ENCODE results near the gene SEPTIN10. TPM values are rescaled to one million over a fixed set of nuclear protein-coding genes. Genes with fewer than 3 reads are reported as not detected.
"Not testable (repeated sequence)": the region's sequence is repeated elsewhere in the genome, so short reads cannot be mapped to it uniquely, and the experiment has no call there.

SEPTIN10 gene
- total RNA-seq, 2 donors from 2014 or later, result 66.3 to 94.9 TPM

- H3K36me3 ChIP-seq, result no peaks in the 10 kb centered on the region
- TF ChIP-seq, protein P1, sequence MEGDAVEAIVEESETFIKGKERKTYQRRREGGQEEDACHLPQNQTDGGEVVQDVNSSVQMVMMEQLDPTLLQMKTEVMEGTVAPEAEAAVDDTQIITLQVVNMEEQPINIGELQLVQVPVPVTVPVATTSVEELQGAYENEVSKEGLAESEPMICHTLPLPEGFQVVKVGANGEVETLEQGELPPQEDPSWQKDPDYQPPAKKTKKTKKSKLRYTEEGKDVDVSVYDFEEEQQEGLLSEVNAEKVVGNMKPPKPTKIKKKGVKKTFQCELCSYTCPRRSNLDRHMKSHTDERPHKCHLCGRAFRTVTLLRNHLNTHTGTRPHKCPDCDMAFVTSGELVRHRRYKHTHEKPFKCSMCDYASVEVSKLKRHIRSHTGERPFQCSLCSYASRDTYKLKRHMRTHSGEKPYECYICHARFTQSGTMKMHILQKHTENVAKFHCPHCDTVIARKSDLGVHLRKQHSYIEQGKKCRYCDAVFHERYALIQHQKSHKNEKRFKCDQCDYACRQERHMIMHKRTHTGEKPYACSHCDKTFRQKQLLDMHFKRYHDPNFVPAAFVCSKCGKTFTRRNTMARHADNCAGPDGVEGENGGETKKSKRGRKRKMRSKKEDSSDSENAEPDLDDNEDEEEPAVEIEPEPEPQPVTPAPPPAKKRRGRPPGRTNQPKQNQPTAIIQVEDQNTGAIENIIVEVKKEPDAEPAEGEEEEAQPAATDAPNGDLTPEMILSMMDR (IDR thresholded peaks at IDR 0.05), result no peak
- no peak for TF ChIP-seq POLR2AphosphoS5 (IDR thresholded peaks at IDR 0.05)
- TF ChIP-seq POLR2A (IDR thresholded peaks at IDR 0.05), result no peak
- intact Hi-C loops (cut with DNase I), result loop anchor here (5.0 kb wide), 1 partner anchor 70 kb away; the partner anchor contains the start of genes SEPTIN10 and SOWAHC
- 64% methylated on average over 6 of the region's 6 CpGs for WGBS
- no peaks in the 10 kb centered on the region for H3K4me1 ChIP-seq (replicated peaks)
- H3K27ac ChIP-seq, result no peak overlapping the region
- no peak overlapping the region for H3K4me3 ChIP-seq
- H3K9me3 ChIP-seq, result no peaks in the 10 kb centered on the region
- no peak for DNase-seq (ENCODE audit: low spot score)
- no peaks in the 10 kb centered on the region for H3K27me3 ChIP-seq (replicated peaks; ENCODE audit: insufficient read depth)
These were observed 71.4 kb downstream of the SEPTIN10 start for GRCh38 chr2:109542384-109542783.

- Histone ChIP-seq H3K36me3 (no peaks in the 10 kb centered on the region), H3K27me3 (replicated peaks; ENCODE audit: insufficient read depth) (no peaks in the 10 kb centered on the region), H3K27ac (no peak overlapping the region), H3K4me3 (no peak overlapping the region), H3K9me3 (no peaks in the 10 kb centered on the region), H3K4me1 (replicated peaks) (no peaks in the 10 kb centered on the region)
- intact Hi-C loops (cut with DNase I), result no loop called here
- no peak for DNase-seq (ENCODE audit: low spot score)
- WGBS, result 82% methylated on average over 8 of the region's 8 CpGs
- TF ChIP-seq POLR2A (IDR thresholded peaks at IDR 0.05) (no peak), POLR2AphosphoS5 (IDR thresholded peaks at IDR 0.05) (no peak)
- TF ChIP-seq, protein P1 (IDR thresholded peaks at IDR 0.05), result no peak
These were observed 75.2 kb downstream of the SEPTIN10 start for GRCh38 chr2:109538546-109538945.

- no peak for DNase-seq (ENCODE audit: low spot score)
- H3K27ac ChIP-seq, result no peak overlapping the region
- H3K4me1 ChIP-seq (replicated peaks), result no peaks in the 10 kb centered on the region
- no peak overlapping the region for H3K4me3 ChIP-seq
- no peaks in the 10 kb centered on the region for H3K9me3 ChIP-seq
- intact Hi-C loops (cut with DNase I), result no loop called here
- TF ChIP-seq POLR2AphosphoS5 (IDR thresholded peaks at IDR 0.05) (no peak), POLR2A (IDR thresholded peaks at IDR 0.05) (no peak)
- TF ChIP-seq, protein P1 (IDR thresholded peaks at IDR 0.05), result no peak
- WGBS, result 86% methylated on average over 10 of the region's 10 CpGs
- H3K27me3 ChIP-seq (replicated peaks; ENCODE audit: insufficient read depth), result no peaks in the 10 kb centered on the region
- no peaks in the 10 kb centered on the region for H3K36me3 ChIP-seq
These were observed 76.1 kb downstream of the SEPTIN10 start for GRCh38 chr2:109537565-109538222.

DNA sequence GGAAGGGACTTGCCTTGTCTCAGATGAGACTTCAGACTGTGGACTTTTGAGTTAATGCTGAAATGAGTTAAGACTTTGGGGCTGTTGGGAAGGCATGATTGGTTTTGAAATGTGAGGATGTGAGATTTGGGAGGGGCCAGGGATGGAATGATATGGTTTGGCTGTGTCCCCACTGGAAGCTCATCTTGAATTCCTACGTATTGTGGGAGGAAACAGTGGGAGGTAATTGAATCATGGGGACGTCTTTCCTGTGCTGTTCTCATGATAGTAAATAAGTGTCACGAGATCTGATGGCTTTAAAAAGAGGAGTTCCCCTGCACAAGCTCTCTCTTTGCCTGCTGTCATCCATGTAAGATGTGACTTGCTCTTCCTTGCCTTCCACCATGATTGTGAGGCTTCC is 77.2 kb downstream of the SEPTIN10 start:
- intact Hi-C loops (cut with DNase I); H3K4me1 ChIP-seq (replicated peaks); H3K9me3 ChIP-seq; H3K27ac ChIP-seq; H3K36me3 ChIP-seq; H3K4me3 ChIP-seq; H3K27me3 ChIP-seq (replicated peaks; ENCODE audit: insufficient read depth); DNase-seq (ENCODE audit: low spot score): not testable (repeated sequence)
- WGBS, result 50% methylated on average over 3 of the region's 3 CpGs

DNA sequence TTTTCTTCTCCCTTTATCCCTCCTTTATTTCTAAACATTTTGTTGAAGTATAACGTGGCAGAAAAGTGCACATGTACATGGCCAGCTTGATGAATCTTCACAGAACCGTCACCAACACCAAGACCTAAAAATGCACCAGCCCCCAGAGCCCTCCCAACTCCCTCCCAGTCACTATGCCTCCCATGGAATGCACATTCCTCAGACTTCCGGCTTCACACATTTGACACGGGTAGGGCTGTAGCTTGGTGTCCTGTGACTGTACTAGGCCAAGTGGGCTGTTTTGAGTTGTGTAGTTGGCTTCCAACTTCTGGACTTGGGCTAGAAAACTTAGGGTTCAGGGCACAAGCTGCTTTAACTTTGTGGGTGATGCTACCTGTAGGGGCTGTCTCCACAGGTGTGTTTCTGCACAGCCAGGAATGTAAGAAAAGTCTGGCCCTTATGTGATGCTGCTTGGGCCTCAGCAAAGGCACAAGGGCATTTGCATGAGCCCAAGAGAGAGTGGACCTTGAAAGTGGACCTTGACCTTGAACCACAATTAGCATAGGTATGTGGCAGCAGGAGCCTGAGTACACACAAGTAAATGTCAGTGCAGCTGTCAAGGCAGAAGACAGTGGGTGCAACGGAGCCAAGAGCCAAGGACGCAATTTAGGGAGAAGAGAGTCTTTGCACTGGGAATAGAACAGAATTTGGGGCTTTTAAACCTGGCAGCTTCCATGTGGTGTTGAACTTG is 78.4 kb downstream of the SEPTIN10 start:
- TF ChIP-seq POLR2AphosphoS5 (IDR thresholded peaks at IDR 0.05) (no peak), POLR2A (IDR thresholded peaks at IDR 0.05) (no peak)
- TF ChIP-seq, protein P1 (IDR thresholded peaks at IDR 0.05), result no peak
- intact Hi-C loops (cut with DNase I), result no loop called here
- no peaks in the 10 kb centered on the region for H3K27me3 ChIP-seq (replicated peaks; ENCODE audit: insufficient read depth)
- H3K36me3 ChIP-seq, result no peaks in the 10 kb centered on the region
- H3K4me3 ChIP-seq, result no peak overlapping the region
- no peaks in the 10 kb centered on the region for H3K4me1 ChIP-seq (replicated peaks)
- 73% methylated on average over 6 of the region's 6 CpGs for WGBS
- H3K9me3 ChIP-seq, result no peaks in the 10 kb centered on the region
- H3K27ac ChIP-seq, result no peak overlapping the region
- no peak for DNase-seq (ENCODE audit: low spot score)
